GM13976 (cell line): ENCODE data around the gene ATP2B1.

ENCODE experiments used
- DNase-seq: peaks from one replicate; pipeline ENCODE4 v3.0.0; 2012; ENCODE audit warnings: low spot score
- CTCF ChIP-seq: IDR thresholded peaks from 2 replicates; pipeline ENCODE4 v1.5.1; 2012; ENCODE audit warnings: borderline replicate concordance, mild to moderate bottlenecking; ENCODE audit not compliant: insufficient read depth; ENCODE audit errors: extremely low read depth, missing control alignments, control extremely low read depth
- in situ Hi-C: fragments of 300-500 bp; cut with MboI; formaldehyde crosslinking; loops from one replicate; pipeline ENCODE4 v1.12.0; 2022; ENCODE audit warnings: low sequenced_read_pairs, mixed read lengths, inconsistent platforms; ENCODE audit not compliant: unreplicated experiment

ATP2B1 gene

GRCh38 chr12:89575374-89575773 is 133.3 kb downstream of the ATP2B1 start:
- TF ChIP-seq CTCF: no peak
- DNase-seq: no peak
- in situ Hi-C loops: no loop called here

- no peak for DNase-seq
- in situ Hi-C loops: no loop called here
Measured at GRCh38 chr12:89574736-89575208, 133.9 kb downstream of the ATP2B1 start.

GRCh38 chr12:89573051-89573810 is 135.4 kb downstream of the ATP2B1 start:
- TF ChIP-seq CTCF: no peak
- in situ Hi-C loops: no loop called here
- no peak for DNase-seq

More at GRCh38 chr12:89574736-89575208, 133.9 kb downstream of the ATP2B1 start:
- no peak for TF ChIP-seq CTCF

GRCh38 chr12:89571491-89572195 is 137.0 kb downstream of the ATP2B1 start:
- no peak for TF ChIP-seq CTCF

GRCh38 chr12:89568484-89568883 is 140.2 kb downstream of the ATP2B1 start:
- no peak for TF ChIP-seq CTCF
- in situ Hi-C loops: no loop called here
- no peak for DNase-seq

More at GRCh38 chr12:89571491-89572195, 137.0 kb downstream of the ATP2B1 start:
- in situ Hi-C loops: no loop called here
- DNase-seq: no peak

GRCh38 chr12:89567691-89568239 is 140.9 kb downstream of the ATP2B1 start:
- in situ Hi-C loops: no loop called here
- DNase-seq: no peak
- TF ChIP-seq CTCF: no peak
